Measurements from ENCODE around the gene TRHDE.

Gene TRHDE

GRCh38 chr12:72448805-72449204 lies 176.6 kb downstream of the TRHDE start:
- CTCF ChIA-PET, result no interaction called here
- DNase-seq (ENCODE audit: low spot score), result no peak
- no peak for TF ChIP-seq CTCF (conservative IDR thresholded peaks at IDR 0.05; ENCODE audit: low read depth)

GRCh38 chr12:72453066-72453465 lies 180.9 kb downstream of the TRHDE start:
- TF ChIP-seq CTCF (conservative IDR thresholded peaks at IDR 0.05; ENCODE audit: low read depth), result no peak
- no peak for DNase-seq (ENCODE audit: low spot score)
- CTCF ChIA-PET, result no interaction called here

More at GRCh38 chr12:72448805-72449204, 176.6 kb downstream of the TRHDE start:
- POLR2A ChIA-PET (ENCODE audit: low non-redundant PET), result no interaction called here
- H3K27ac ChIP-seq, result no peak overlapping the region

GRCh38 chr12:72453550-72453949 lies 181.4 kb downstream of the TRHDE start:
- ChIA-PET POLR2A (ENCODE audit: low non-redundant PET) (no interaction called here), CTCF (no interaction called here)
- DNase-seq (ENCODE audit: low spot score), result no peak
- H3K27ac ChIP-seq, result no peak overlapping the region
- TF ChIP-seq CTCF (conservative IDR thresholded peaks at IDR 0.05; ENCODE audit: low read depth), result no peak

More at GRCh38 chr12:72453066-72453465, 180.9 kb downstream of the TRHDE start:
- H3K27ac ChIP-seq, result no peak overlapping the region
- POLR2A ChIA-PET (ENCODE audit: low non-redundant PET), result no interaction called here

GRCh38 chr12:72464471-72464870 lies 192.3 kb downstream of the TRHDE start:
- CTCF ChIA-PET, result no interaction called here
- DNase-seq (ENCODE audit: low spot score), result no peak
- POLR2A ChIA-PET (ENCODE audit: low non-redundant PET), result no interaction called here
- H3K27ac ChIP-seq, result no peak overlapping the region
- TF ChIP-seq CTCF (conservative IDR thresholded peaks at IDR 0.05; ENCODE audit: low read depth), result no peak

- ChIA-PET CTCF (no interaction called here), POLR2A (ENCODE audit: low non-redundant PET) (no interaction called here)
- no peak for TF ChIP-seq CTCF (conservative IDR thresholded peaks at IDR 0.05; ENCODE audit: low read depth)
- no peak overlapping the region for H3K27ac ChIP-seq
- no peak for DNase-seq (ENCODE audit: low spot score)
Observed at GRCh38 chr12:72465155-72465554, 193.0 kb downstream of the TRHDE start.

GRCh38 chr12:72465940-72466630 lies 193.9 kb downstream of the TRHDE start:
- DNase-seq (ENCODE audit: low spot score), result no peak
- TF ChIP-seq CTCF (conservative IDR thresholded peaks at IDR 0.05; ENCODE audit: low read depth), result no peak
- H3K27ac ChIP-seq, result no peak overlapping the region
- POLR2A ChIA-PET (ENCODE audit: low non-redundant PET), result no interaction called here
- CTCF ChIA-PET, result no interaction called here

All from RWPE1 (cell line).